Measurements from ENCODE around the gene ELMO1. TPM values are rescaled to one million over a fixed set of nuclear protein-coding genes. Genes with fewer than 3 reads are reported as not detected.

ELMO1 gene
- total and polyA plus RNA-seq, 8 donors = 18.2 to 55.3 (median 45.6) TPM

- H3K4me3 ChIP-seq = no peak overlapping the region
Measured at GRCh38 chr7:36918591-36918990, 530.1 kb downstream of the ELMO1 start.

GRCh38 chr7:36916619-36917018, 532.0 kb downstream of the ELMO1 start:
- Histone ChIP-seq H3K36me3 (no peaks in the 10 kb centered on the region), H3K27me3 (no peaks in the 10 kb centered on the region), H3K27ac (no peak overlapping the region), H3K4me1 (no peaks in the 10 kb centered on the region), H3K4me3 (no peak overlapping the region), H3K9me3 (no peaks in the 10 kb centered on the region)
- TF ChIP-seq CTCF (IDR thresholded peaks at IDR 0.05) = no peak
- DNase-seq = no peak
- intact Hi-C loops (cut with DNase I) = no loop called here
- no peak for ATAC-seq

More at GRCh38 chr7:36918591-36918990, 530.1 kb downstream of the ELMO1 start:
- H3K36me3 ChIP-seq = no peaks in the 10 kb centered on the region
- H3K4me1 ChIP-seq = peaks cover 0 to 3% of the 10 kb centered on the region in 2 donors
- no peaks in the 10 kb centered on the region for H3K27me3 ChIP-seq
- no peak for DNase-seq
- no peak for TF ChIP-seq CTCF (IDR thresholded peaks at IDR 0.05)
- intact Hi-C loops (cut with DNase I) = no loop called here
- H3K9me3 ChIP-seq = no peaks in the 10 kb centered on the region
- no peak overlapping the region for H3K27ac ChIP-seq
- ATAC-seq = no peak

GRCh38 chr7:36916116-36916515, 532.5 kb downstream of the ELMO1 start:
- Histone ChIP-seq H3K4me3 (no peak overlapping the region), H3K27ac (no peak overlapping the region), H3K27me3 (no peaks in the 10 kb centered on the region), H3K9me3 (no peaks in the 10 kb centered on the region), H3K4me1 (no peaks in the 10 kb centered on the region), H3K36me3 (no peaks in the 10 kb centered on the region)
- TF ChIP-seq CTCF (IDR thresholded peaks at IDR 0.05) = no peak
- intact Hi-C loops (cut with DNase I) = no loop called here
- ATAC-seq = no peak
- no peak for DNase-seq

- intact Hi-C loops (cut with DNase I) = no loop called here
Measured at GRCh38 chr7:36911788-36912187, 536.9 kb downstream of the ELMO1 start.

GRCh38 chr7:36910859-36911258, 537.8 kb downstream of the ELMO1 start:
- no peaks in the 10 kb centered on the region for H3K4me1 ChIP-seq
- no peak for TF ChIP-seq CTCF (IDR thresholded peaks at IDR 0.05)
- H3K27ac ChIP-seq = no peak overlapping the region
- H3K27me3 ChIP-seq = no peaks in the 10 kb centered on the region
- intact Hi-C loops (cut with DNase I) = no loop called here
- no peaks in the 10 kb centered on the region for H3K9me3 ChIP-seq
- ATAC-seq = no peak
- H3K36me3 ChIP-seq = no peaks in the 10 kb centered on the region
- no peak for DNase-seq
- H3K4me3 ChIP-seq = no peak overlapping the region

More at GRCh38 chr7:36911788-36912187, 536.9 kb downstream of the ELMO1 start:
- Histone ChIP-seq H3K27ac (no peak overlapping the region), H3K9me3 (no peaks in the 10 kb centered on the region), H3K4me1 (no peaks in the 10 kb centered on the region), H3K4me3 (no peak overlapping the region), H3K27me3 (no peaks in the 10 kb centered on the region), H3K36me3 (no peaks in the 10 kb centered on the region)
- ATAC-seq (no peak), DNase-seq (no peak)
- no peak for TF ChIP-seq CTCF (IDR thresholded peaks at IDR 0.05)

All from left lung (tissue), 10 donors.